ENCODE measurements around the gene NTN4. TPM values are rescaled to one million over a fixed set of nuclear protein-coding genes. Genes with fewer than 3 reads are reported as not detected.

NTN4 gene
- total RNA-seq, 1 experiment from 2014 or later, result 68.4 TPM

GRCh38 chr12:95699579-95699978 is 91.0 kb downstream of the NTN4 start:
- Mint-ChIP-seq H3K9me3 (ENCODE audit: low read depth, unreplicated experiment) (no peaks in the 10 kb centered on the region), H3K4me1 (ENCODE audit: low read depth, unreplicated experiment) (peaks cover 27% of the 10 kb centered on the region), H3K27ac (ENCODE audit: unreplicated experiment) (no peak overlapping the region), H3K27me3 (ENCODE audit: unreplicated experiment) (no peaks in the 10 kb centered on the region), H3K36me3 (ENCODE audit: insufficient read depth, unreplicated experiment) (peaks cover 19% of the 10 kb centered on the region), H3K4me3 (ENCODE audit: low read depth, unreplicated experiment) (no peak overlapping the region)
- no TSS peak for BruUV-seq (replicated peaks)
- TF ChIP-seq CTCF (IDR thresholded peaks at IDR 0.05; ENCODE audit: unreplicated experiment), result no peak
- CTCF ChIA-PET, result no interaction called here
- intact Hi-C loops (cut with micrococcal nuclease; ENCODE audit: unreplicated experiment), result no loop called here
- DNase-seq, result no peak

DNA sequence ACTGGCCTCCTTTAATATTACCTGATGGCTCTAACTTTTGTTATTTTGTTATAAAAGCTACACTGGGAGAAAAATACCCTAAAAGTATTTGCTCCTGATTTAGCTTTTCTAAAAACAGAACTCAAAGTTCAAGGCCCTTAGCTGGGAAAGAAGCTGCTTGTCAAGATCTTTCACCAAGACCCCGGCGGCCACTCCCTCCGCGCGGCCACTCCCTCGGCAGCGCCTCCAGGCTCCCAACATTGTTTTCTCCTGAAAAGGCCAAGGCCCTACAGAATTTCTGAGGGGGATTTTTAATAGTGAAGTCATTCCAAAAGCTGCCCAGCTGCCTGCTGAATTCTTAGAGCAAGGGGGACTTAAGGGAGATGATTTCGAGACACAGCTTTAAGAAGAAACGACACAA is 96.4 kb downstream of the NTN4 start:
- Mint-ChIP-seq H3K9me3 (ENCODE audit: low read depth, unreplicated experiment) (no peaks in the 10 kb centered on the region), H3K4me3 (ENCODE audit: low read depth, unreplicated experiment) (no peak overlapping the region), H3K36me3 (ENCODE audit: insufficient read depth, unreplicated experiment) (peaks cover 7% of the 10 kb centered on the region), H3K4me1 (ENCODE audit: low read depth, unreplicated experiment) (peaks cover 11% of the 10 kb centered on the region), H3K27me3 (ENCODE audit: unreplicated experiment) (no peaks in the 10 kb centered on the region), H3K27ac (ENCODE audit: unreplicated experiment) (peak overlapping the region; percentile 39)
- DNase-seq, result no peak
- no peak for TF ChIP-seq CTCF (IDR thresholded peaks at IDR 0.05; ENCODE audit: unreplicated experiment)
- BruUV-seq (replicated peaks), result no TSS peak
- intact Hi-C loops (cut with micrococcal nuclease; ENCODE audit: unreplicated experiment), result no loop called here
- CTCF ChIA-PET, result interaction anchor here (0.7 kb wide), 1 partner anchor 36 kb away, joined by 3 read pairs; no protein-coding TSS in a partner anchor

- no peak for TF ChIP-seq CTCF (IDR thresholded peaks at IDR 0.05; ENCODE audit: unreplicated experiment)
- CTCF ChIA-PET, result interaction anchor here (0.7 kb wide), 1 partner anchor 36 kb away, joined by 3 read pairs; no protein-coding TSS in a partner anchor
- peaks cover 7% of the 10 kb centered on the region for H3K4me1 Mint-ChIP-seq (ENCODE audit: low read depth, unreplicated experiment)
- H3K27me3 Mint-ChIP-seq (ENCODE audit: unreplicated experiment), result no peaks in the 10 kb centered on the region
- no TSS peak for BruUV-seq (replicated peaks)
- no peak for DNase-seq
- no peaks in the 10 kb centered on the region for H3K9me3 Mint-ChIP-seq (ENCODE audit: low read depth, unreplicated experiment)
- intact Hi-C loops (cut with micrococcal nuclease; ENCODE audit: unreplicated experiment), result no loop called here
- H3K36me3 Mint-ChIP-seq (ENCODE audit: insufficient read depth, unreplicated experiment), result peaks cover 7% of the 10 kb centered on the region
- H3K27ac Mint-ChIP-seq (ENCODE audit: unreplicated experiment), result peak overlapping the region; percentile 39
- H3K4me3 Mint-ChIP-seq (ENCODE audit: low read depth, unreplicated experiment), result no peak overlapping the region
These were observed 96.9 kb downstream of the NTN4 start for GRCh38 chr12:95693689-95694088.

DNA sequence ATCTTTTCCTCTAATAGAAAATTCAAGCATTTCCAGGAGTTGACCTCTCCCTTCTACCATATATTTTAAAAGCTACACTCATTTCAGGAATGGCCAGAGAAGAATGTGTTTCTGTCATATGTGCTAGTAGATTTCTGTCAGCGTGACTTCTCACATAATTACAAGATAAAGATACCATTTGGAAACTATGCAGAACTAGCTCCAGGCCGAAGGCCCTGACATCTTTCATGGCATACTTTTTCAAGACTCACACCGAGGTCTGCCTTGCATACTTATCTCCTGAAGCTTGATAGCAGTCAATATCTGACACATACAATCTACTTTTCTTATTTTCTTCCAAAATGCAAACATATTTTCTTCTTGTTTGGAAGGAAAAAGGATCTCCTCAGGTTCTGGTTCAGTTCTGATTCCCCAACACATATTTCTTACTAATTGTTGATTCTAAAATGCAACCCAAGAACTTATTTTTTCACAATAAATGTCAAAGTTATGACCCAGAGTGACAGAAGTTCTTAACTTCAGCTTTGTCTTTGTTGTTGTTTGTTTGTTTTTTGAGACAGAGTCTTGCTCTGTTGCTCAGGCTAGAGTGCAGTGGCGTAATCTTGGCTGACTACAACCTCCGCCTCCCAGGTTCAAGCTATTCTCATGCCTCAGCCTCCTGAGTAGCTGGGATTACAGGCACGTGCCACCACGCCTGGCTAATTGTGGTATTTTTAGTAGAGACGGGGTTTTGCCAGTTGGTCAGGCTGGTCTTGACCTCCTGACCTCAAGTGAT is 99.5 kb downstream of the NTN4 start:
- no peak for TF ChIP-seq CTCF (IDR thresholded peaks at IDR 0.05; ENCODE audit: unreplicated experiment)
- no TSS peak for BruUV-seq (replicated peaks)
- Mint-ChIP-seq H3K27me3 (ENCODE audit: unreplicated experiment) (no peaks in the 10 kb centered on the region), H3K9me3 (ENCODE audit: low read depth, unreplicated experiment) (no peaks in the 10 kb centered on the region), H3K4me1 (ENCODE audit: low read depth, unreplicated experiment) (peaks cover 7% of the 10 kb centered on the region), H3K36me3 (ENCODE audit: insufficient read depth, unreplicated experiment) (no peaks in the 10 kb centered on the region), H3K4me3 (ENCODE audit: low read depth, unreplicated experiment) (no peak overlapping the region), H3K27ac (ENCODE audit: unreplicated experiment) (no peak overlapping the region)
- CTCF ChIA-PET, result interaction anchor here (1.1 kb wide), 1 partner anchor 10 kb away, joined by 3 read pairs; no protein-coding TSS in a partner anchor
- DNase-seq, result no peak
- intact Hi-C loops (cut with micrococcal nuclease; ENCODE audit: unreplicated experiment), result no loop called here
